COLO829 (cell line): ENCODE measurements around the gene S100A7.
"Not testable (repeated sequence)": the region's sequence is repeated elsewhere in the genome, so short reads cannot be mapped to it uniquely, and the experiment has no call there.

Experiments used
- DNase-seq: peaks from one replicate; pipeline ENCODE4 v3.0.0; 2012; ENCODE audit warnings: low spot score

The S100A7 gene

DNA sequence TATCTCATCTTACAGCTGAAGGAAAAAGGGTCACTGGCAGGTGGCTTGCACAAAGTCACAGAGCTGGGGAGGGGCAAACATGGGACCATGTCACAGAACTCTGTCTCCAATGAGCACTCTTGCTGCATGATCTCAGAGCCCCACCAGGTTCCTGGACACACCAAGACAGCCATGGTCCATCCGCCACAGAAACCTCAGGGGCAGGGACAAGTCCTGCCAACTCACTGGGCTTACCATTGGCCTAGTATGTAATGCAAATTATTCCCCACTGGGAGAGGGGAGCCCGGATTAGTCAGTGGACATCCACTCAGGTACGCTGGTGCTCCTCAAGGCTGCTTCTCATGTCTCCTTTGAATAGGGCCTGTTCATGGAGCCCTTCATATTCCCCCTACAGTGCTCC is 29.9 kb downstream of the S100A7 start:
- DNase-seq: no peak

DNA sequence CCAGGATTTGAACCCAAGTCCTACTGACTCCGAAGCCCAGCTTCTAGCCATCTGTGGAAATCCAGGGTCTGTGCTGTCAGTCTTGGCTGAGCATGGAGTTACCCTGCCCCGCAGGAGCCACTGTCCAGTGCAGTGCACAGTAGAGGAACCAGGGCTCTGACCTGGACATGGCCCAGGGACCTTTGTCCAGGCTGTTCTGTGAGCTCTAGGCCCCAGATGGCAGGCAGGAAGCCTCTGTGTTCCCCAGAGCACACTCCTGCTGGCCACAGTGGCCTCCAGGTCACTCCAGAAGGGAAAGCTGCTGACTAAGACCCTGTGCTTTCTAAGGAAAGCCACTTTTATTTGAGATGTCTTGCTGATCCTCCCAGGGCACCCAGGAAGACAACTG is 30.3 kb downstream of the S100A7 start:
- no peak for DNase-seq

DNA sequence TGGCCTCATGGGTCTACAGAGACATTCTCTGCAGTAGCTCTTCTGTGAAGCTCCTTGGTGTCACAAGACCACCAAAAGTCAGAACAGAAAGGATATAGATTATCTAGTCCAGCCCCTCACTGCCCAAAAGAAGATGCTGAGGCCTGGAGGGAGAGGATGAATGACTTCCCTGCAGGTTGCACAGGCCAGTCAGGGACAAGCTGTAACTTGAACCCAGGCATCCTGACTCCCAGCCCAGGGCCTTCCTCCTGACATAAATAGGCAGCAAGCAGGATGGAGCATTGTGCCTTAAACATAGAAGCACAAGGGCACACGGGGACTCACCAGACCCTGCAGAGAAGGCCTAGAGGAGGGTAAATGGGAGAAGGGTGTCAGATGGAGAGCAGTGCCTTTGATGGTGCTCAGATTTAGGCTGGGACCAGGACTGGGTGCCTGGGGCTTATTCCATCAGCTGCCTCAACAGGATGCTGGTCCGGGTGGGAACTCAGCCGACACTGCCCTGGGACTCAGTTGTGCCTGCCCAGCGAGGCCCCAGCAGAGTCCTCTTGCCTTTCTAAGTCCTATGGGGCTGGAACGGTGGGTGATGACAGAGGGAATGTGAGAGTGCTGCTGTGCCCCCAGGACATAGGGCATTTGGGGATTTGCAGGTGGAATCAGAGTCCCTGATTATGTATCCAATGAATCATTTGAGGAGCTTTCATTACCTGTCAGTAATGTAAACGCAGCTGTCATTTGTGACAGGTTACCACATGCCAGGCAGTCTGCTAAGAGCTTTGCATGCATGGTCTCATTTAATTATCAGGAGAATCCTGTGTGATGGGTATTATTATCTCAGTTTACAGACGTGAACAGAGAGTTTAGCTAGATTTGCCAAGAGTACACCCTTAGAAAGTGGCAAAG is 30.9 kb downstream of the S100A7 start:
- DNase-seq: no peak

DNA sequence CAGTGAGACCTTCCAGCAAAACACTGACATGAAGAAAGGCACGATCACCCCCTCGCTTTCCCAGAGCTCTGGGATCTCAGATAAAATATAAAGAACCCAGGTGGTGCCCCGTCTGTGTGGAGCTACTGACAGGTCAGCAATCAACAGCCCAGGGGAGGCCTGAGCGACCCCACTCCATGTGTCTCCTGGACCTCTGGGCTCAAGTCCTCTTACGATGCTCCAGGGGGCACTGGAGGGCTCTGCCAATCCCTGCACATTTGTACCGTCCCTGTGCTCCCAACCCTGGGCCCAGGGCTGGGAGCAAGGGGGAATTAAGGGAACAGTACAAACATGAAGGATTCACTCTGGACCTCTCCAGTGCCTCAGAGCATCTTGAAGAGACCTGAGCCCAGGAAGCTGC is 31.7 kb downstream of the S100A7 start:
- DNase-seq: no peak

DNA sequence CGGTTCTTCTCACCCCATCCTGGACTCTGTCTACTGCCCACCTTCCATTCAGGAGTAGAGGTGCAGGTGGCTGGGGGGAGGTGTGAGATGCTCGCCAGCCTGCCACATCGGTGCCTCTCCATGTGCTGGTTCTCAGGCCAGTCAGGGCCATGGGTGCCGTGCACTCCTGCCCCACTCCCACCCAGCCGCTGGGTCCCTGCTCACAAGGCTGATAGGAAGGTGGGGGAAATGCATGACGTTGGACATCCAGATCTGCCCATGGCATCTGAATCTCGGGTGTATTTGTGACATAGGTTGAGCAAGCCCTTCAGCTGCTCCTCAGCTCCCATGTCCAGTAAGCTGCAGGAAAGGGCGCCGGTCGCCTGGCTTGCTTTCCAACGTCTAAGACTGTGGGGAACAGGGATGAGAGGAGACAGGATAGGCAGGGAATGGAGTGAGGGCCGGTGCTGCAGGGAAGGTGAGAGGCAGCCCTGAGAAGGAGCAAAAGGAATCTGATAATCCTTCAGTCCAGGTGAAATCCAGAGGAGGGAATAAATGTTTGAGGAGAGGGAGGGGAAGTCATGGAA is 32.3 kb downstream of the S100A7 start:
- no peak for DNase-seq

DNA sequence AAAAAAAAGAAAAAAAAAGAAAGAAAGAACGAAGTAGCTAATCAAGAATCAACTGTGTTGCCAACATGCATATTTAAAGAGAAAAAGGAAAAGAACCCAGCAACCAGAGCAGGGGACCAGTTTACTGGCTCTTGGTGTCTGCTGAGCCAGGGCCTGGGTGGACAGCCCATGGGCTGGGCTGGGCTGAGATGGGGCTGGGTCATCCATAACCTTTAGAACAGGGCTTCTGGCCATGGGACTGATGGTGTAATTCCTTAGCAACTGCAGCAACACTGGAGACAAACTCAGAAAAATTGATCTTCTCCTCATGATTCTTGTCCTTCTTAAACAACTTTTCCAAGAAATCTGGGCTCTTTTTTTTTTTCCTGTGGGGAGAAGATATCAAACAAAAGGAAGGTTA is 33.6 kb downstream of the S100A7 start:
- no peak for DNase-seq

DNA sequence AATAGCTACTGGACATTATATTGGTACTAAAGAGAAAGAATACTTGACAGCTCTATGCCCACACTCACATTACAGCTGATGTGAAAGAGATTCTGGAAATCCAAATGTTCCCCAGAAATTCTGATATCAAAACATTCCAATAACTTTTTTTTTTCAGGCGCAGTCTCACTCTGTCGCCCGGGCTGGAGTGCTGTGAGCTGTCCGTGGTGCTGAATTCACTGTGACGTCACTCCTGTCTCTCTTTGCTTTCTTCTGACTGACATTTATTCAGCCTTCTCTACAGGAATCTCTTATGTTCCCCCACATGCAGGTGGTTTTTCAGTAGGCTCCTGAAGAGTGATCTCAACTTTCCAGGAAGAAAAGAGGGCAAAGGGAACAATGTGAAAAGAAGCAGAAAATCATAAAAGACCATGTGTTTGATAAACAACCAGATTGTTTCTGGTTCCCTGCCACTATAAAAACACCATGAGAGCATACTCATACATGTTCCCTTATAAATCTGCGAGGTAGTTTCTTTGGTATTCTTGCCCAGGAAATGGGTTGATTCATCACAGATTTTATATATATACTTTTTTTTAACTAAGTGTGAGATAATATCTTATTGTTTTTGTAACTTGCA is 37.9 kb downstream of the S100A7 start:
- DNase-seq: peak; percentile 68

DNA sequence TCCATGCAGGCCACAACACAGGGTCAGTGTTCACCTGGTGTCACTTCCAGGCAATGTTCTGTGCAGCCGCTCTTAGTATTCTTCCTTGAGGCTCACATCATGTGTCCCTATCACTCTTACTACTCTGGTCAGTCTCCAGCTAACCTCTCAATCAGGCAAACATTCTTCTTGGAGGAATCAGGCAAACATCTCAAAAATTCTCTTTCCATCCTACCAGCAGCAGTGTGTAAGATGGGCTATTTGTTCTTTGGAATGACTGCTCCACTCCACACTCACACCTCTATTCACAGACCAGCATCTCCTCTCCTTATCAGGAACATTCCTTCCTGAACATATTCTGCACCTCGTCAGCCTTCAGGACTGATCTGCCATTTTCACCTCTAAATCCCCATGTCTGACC is 40.1 kb downstream of the S100A7 start:
- no peak for DNase-seq

DNA sequence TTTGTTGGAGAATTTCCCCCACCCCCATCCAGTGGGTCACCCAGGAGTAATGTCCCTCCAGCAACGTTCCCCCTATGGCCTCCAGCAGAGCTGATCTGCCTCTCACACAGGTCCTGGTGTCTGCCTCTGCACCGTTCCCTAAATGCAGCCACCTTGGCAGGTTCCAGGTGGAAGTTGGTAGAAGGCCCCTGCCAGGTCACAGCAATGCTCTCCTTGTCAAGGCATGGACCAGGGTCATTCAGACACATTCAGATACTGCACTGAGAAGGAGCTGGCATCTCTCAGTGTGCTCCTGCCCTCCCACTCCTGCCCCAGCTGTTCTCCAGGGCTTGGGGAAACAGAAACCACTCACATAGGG is 41.0 kb downstream of the S100A7 start:
- not testable (repeated sequence) for DNase-seq

DNA sequence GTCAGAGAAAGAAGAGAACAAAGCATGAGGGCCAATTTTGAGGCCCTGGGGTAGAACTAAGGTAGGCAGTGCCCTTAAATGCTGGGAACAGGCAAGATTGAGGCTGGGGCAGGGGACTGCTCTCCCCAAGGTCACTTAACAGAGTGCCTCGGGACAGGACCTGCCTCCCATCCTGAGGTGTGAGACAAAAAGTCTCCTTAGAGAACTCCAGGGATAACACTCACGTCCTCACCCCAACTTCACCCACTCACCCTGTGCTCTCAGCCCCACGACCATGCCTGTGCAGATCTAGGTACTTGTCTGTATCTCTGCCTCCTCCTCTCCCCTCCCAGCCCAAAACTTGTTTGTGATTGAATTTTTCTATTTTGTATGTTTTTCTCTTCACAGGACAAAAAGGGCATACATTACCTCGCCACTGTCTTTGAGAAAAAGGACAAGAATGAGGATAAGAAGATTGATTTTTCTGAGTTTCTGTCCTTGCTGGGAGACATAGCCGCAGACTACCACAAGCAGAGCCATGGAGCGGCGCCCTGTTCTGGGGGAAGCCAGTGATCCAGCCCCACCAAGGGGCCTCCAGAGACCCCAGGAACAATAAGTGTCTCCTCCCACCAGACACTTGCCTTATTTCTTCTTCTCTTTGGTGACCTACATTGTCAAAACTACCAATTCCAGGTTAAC is 41.6 kb downstream of the S100A7 start:
- not testable (repeated sequence) for DNase-seq

DNA sequence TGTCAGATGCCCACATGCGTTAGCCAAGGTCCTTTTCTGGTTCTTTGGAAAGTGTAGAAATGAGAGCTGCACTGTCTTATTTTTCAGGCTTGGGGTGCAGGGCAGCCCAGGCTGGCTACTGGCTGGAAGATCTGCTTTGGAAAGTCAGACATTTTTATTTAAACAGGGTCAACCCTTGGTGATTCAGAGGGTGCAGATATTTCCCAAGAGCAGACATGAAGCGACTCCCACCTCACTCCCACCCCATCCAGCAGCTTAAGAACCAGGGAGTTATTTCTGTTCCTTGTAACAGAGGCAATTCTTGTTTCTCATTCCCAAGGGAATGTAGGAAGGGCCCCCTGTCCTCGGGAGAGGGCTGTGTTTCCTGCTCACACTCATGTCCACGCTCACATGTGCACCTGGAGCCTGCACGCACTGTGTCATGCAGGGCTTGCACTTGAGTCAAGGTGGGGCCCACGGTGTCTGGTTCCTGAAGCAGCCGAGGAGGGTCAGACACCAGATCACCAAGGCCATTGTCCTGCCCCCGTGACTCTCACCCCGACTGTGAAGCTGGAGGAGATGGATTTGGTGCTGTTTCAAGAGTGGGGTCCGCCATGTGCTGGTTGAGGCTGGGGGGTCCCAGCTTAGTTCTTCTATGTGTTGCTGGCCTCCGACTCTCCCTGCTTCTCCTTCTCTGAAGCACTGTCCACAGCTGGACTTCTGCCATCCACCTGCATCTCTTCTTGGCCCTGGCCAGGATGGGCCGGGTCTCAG is 43.1 kb downstream of the S100A7 start:
- DNase-seq: no peak

DNA sequence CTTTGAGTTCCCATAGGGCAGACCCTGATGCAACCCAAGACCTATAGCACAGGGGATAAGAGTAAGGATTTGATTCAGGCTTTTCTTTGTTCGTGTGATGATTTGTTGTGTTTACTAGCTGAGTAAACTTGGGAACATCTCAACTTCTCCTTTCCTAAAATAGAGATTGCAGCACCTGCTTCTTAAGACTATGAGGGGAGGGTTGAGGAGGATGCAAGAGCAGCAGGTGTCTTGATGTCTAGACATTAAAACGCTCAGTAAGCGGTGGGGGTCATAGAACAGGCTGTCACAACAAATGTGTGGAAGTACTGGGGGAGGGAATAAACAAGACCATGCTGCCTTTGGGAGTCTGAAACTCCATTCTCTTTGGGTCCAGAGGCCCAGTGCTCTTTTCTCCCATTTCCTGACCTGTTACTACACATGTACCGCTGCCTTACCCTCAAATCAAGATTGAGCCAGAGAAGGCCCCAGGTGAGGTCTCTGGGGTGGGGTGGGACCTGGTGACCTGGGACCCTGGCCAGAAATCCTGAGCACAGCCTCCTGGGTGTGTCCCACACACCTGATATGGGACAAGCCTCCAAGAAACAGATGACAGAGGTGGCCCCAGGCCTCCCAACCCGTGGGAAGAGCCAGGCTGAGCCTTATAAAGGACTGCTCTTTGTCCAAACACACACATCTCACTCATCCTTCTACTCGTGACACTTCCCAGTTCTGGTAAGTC is 44.4 kb downstream of the S100A7 start, which contains the start of gene S100A7A:
S100A7A (plus strand) TSS at position 671 of the 721 bp plus-strand sequence. CDS start 1,563 bp downstream, outside the sequence.
- no peak for DNase-seq

DNA sequence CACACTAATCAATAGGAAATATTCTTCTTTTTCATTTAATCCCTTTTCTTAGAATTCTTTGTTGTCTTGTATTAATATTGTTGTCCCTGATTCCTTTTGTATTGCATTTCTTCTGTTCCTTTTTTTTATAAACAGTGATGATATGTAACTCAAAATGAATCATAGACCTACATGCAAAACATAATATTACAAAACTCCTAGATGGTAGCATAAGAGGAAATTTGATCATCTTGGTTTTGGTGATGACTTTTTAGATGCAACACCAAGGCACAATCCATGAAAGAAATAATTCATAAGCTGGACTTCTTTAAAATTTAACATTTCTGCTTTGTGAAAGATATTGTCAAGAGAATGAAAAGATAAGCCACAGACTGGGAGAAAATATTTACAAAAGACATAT is 46.5 kb downstream of the S100A7 start:
- not testable (repeated sequence) for DNase-seq
